GM12874 (cell line): ENCODE measurements around the gene CLEC1B.

Source experiments
- TF ChIP-seq, protein P1 (sequence below): IDR thresholded peaks from 2 replicates; pipeline ENCODE4 v1.5.1; 2011; ENCODE audit warnings: low read depth, mild to moderate bottlenecking, control low read depth, low read length, moderate library complexity; ENCODE audit not compliant: insufficient read depth

The CLEC1B gene

DNA sequence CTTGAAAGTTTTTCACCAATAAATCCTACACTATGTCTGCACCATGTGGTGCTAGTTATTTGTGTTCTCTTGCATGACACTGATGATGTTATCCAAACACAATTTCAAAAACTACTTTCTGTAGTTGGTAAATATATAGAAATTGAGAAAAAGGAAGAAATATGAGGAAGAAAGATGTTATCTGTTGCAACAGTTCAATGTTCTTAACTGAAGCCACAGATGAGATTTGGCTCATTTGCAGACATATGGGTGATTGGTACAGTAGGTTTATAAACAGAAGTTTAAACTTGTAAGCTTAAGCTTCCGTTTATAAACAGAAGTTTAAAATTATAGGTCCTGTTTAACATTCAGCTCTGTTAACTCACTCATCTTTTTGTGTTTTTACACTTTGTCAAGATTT is 27.7 kb downstream of the CLEC1B start, which contains the start of gene CLEC12A:
Gene CLEC12A (plus strand): TSS at position 229 of the 400 bp plus-strand sequence. CDS start 188 bp downstream, outside the sequence.
- TF ChIP-seq, protein P1, sequence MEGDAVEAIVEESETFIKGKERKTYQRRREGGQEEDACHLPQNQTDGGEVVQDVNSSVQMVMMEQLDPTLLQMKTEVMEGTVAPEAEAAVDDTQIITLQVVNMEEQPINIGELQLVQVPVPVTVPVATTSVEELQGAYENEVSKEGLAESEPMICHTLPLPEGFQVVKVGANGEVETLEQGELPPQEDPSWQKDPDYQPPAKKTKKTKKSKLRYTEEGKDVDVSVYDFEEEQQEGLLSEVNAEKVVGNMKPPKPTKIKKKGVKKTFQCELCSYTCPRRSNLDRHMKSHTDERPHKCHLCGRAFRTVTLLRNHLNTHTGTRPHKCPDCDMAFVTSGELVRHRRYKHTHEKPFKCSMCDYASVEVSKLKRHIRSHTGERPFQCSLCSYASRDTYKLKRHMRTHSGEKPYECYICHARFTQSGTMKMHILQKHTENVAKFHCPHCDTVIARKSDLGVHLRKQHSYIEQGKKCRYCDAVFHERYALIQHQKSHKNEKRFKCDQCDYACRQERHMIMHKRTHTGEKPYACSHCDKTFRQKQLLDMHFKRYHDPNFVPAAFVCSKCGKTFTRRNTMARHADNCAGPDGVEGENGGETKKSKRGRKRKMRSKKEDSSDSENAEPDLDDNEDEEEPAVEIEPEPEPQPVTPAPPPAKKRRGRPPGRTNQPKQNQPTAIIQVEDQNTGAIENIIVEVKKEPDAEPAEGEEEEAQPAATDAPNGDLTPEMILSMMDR = no peak

DNA sequence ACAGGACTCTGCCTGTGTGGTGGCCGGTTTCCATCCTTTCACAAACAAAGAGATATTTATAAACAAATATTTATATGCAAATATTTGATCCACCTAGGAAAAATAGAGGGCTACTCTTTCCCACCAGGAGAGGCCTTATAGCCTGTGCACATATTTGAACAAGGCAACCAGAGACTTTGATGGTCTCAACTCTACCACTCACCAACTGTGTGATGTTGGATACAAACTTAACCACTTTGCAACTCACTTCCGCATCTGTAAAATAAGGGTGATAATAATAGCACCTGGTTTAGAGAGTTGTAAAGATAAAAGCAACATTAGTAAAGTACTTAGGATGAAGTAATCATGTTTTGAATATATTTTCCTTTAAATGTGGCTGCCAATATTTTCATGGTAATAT is 29.2 kb downstream of the CLEC1B start:
- TF ChIP-seq, protein P1 = no peak

DNA sequence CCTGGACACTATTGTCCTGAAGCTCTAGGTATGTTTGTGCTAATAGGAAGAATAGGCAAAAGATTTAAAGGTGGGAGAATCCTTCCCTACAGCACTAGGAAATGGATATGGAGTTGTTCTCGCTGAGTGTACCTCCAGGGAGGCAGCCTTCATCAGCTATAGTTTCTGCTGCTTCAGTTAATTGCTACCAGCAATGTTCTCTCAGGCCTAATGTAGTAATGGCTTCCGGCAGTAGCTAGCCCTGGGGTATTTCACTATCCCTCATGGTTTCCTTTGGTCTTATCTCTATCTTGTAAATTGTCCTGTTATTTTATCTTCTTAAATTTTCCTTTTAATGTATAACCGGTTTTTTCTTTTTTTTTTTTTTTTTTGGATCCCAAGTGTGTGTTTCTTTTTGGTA is 37.0 kb downstream of the CLEC1B start:
- TF ChIP-seq, protein P1 = no peak

- TF ChIP-seq, protein P1 = no peak
Observed at GRCh38 chr12:9961106-9961505, 37.8 kb downstream of the CLEC1B start.

DNA sequence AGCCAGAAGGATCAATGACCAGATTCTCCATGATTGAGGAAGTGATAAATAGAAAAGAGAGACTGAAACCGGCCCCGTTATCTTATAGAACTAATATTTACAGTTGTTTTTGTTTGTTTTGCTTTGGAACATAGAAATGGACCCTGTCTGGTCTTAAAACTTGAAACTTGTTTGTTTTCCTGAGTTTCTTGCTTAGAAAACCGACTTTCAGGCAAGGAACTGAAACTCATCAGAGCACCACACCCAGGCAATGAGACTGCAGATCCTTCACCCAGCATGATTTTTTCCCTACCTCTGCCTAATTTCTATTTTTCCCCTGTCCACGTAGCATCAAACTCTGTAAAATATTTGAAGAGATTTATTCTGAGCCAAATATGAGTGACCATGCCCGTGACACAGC is 38.3 kb downstream of the CLEC1B start:
- TF ChIP-seq, protein P1 = no peak

- TF ChIP-seq, protein P1 = no peak
Observed at GRCh38 chr12:9957834-9958233, 41.1 kb downstream of the CLEC1B start.

DNA sequence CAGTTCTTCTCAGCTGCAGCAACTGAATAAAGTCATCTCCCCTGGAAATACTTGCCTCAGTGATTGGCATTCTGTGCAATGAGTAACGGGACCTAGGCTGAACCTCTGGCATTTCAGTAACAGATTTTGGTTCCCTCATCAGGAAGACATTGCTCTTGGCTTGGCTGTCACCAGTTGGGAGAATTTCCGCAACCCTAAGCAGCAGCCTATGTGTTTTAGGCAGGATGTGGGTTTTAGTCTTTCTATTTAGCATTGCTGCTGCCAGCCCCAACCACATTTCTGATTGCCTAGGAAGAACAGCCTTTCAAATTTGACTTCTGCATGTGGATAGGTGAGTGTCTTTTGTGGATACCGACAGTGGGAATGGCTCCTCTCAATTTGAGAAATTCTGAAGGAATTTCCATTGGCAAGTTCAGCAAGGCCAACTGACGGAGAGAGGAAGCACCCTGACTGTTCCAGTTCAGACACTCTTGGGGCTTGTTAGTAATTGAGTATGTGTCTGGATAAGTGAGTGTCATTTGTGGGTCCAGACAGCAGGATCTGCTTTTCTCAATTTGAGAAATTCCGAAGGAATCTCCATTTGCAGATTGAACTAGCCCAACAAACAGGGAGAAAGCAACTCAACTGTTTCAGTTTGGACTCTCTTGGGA is 47.8 kb downstream of the CLEC1B start:
- TF ChIP-seq, protein P1 = no peak
